ENCODE results near the gene TRAF3IP3. TPM values are rescaled to one million over a fixed set of nuclear protein-coding genes. Genes with fewer than 3 reads are reported as not detected.

TRAF3IP3 gene
- total RNA-seq, 1 experiment from 2014 or later = not detected

DNA sequence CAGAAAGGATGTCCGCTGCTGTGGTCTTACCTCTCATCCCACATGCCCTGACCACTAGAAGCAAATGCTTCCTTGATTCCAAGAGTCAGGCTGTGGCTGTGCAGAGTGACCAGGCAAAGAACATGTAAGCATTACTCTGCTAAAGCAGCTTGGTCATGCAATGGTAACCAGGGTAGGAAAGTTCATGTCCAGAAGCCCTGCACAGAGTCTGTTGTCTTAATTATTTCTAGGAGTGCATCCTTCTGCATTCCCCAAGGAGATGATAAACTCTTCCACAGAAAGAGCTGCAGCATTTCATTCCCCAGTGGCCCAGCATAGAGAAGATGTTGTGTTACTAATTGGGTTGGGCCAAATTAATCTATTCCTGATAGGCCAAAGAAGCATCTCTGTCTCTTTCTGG is 61.8 kb downstream of the TRAF3IP3 start:
- ChIA-PET POLR2A (no interaction called here), CTCF (no interaction called here)
- H3K9me3 Mint-ChIP-seq (ENCODE audit: unreplicated experiment) = no peaks in the 10 kb centered on the region
- no peak for DNase-seq
- H3K9me3 ChIP-seq = no peaks in the 10 kb centered on the region
- H3K4me1 ChIP-seq = 0 out of 2 replicates have a peak, but pooled peaks cover 4% of the 10 kb centered on the region
- intact Hi-C loops (cut with micrococcal nuclease; ENCODE audit: unreplicated experiment) = no loop called here
- no peaks in the 10 kb centered on the region for H3K27me3 ChIP-seq (replicated peaks; ENCODE audit: control insufficient read depth, insufficient read depth, low read length)
- H3K36me3 Mint-ChIP-seq (ENCODE audit: insufficient read depth, unreplicated experiment) = no peaks in the 10 kb centered on the region
- TF ChIP-seq, protein P1, sequence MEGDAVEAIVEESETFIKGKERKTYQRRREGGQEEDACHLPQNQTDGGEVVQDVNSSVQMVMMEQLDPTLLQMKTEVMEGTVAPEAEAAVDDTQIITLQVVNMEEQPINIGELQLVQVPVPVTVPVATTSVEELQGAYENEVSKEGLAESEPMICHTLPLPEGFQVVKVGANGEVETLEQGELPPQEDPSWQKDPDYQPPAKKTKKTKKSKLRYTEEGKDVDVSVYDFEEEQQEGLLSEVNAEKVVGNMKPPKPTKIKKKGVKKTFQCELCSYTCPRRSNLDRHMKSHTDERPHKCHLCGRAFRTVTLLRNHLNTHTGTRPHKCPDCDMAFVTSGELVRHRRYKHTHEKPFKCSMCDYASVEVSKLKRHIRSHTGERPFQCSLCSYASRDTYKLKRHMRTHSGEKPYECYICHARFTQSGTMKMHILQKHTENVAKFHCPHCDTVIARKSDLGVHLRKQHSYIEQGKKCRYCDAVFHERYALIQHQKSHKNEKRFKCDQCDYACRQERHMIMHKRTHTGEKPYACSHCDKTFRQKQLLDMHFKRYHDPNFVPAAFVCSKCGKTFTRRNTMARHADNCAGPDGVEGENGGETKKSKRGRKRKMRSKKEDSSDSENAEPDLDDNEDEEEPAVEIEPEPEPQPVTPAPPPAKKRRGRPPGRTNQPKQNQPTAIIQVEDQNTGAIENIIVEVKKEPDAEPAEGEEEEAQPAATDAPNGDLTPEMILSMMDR (IDR thresholded peaks at IDR 0.05; ENCODE audit: insufficient read depth in 1 of 2, low read depth in 1 of 2, low read length in 1 of 2, severe bottlenecking in 1 of 2, unreplicated experiment in 1 of 2) = no peak
- no peaks in the 10 kb centered on the region for H3K27me3 Mint-ChIP-seq (ENCODE audit: insufficient read depth, unreplicated experiment)
- no TSS peak for BruUV-seq (replicated peaks)
- H3K27ac Mint-ChIP-seq (ENCODE audit: unreplicated experiment) = no peak overlapping the region
- no peak overlapping the region for H3K4me3 ChIP-seq (ENCODE audit: low read depth, low read length)
- H3K4me1 Mint-ChIP-seq (ENCODE audit: low read depth, unreplicated experiment) = peaks cover 10% of the 10 kb centered on the region
- H3K4me3 Mint-ChIP-seq (ENCODE audit: unreplicated experiment) = no peak overlapping the region
- H3K36me3 ChIP-seq (ENCODE audit: control insufficient read depth, insufficient read depth, low read length) = no peaks in the 10 kb centered on the region

DNA sequence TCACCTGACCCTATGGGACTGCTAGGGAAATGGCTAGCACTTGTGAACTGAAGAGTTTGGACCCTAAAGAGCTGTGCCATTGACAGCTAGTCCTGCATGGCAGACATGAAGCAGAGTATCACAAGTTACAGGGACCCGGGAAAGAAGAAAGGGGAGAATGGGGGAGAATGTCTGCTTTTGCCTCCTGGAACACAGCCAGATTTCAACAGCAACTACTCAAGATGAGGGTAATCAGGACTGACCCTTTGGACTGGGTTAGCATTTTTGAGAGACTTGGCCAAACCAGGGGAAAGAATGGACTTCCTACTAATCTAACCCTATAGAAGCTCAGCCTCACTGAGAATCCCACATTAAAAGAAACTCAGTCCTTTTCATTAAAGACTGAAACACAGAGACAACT is 63.2 kb downstream of the TRAF3IP3 start:
- DNase-seq = no peak
- CTCF ChIA-PET = interaction anchor here (1.8 kb wide), 1 partner anchor 13 kb away, joined by 4 read pairs; the partner anchor contains the start of gene IRF6
- H3K4me3 ChIP-seq (ENCODE audit: low read depth, low read length) = no peak overlapping the region
- 0 out of 2 replicates have a peak, but pooled peaks cover 4% of the 10 kb centered on the region for H3K4me1 ChIP-seq
- Mint-ChIP-seq H3K27me3 (ENCODE audit: insufficient read depth, unreplicated experiment) (peaks cover 2% of the 10 kb centered on the region), H3K4me1 (ENCODE audit: low read depth, unreplicated experiment) (peaks cover 15% of the 10 kb centered on the region), H3K9me3 (ENCODE audit: unreplicated experiment) (no peaks in the 10 kb centered on the region), H3K27ac (ENCODE audit: unreplicated experiment) (no peak overlapping the region), H3K4me3 (ENCODE audit: unreplicated experiment) (no peak overlapping the region), H3K36me3 (ENCODE audit: insufficient read depth, unreplicated experiment) (no peaks in the 10 kb centered on the region)
- H3K36me3 ChIP-seq (ENCODE audit: control insufficient read depth, insufficient read depth, low read length) = no peaks in the 10 kb centered on the region
- TF ChIP-seq, protein P1 (IDR thresholded peaks at IDR 0.05; ENCODE audit: insufficient read depth in 1 of 2, low read depth in 1 of 2, low read length in 1 of 2, severe bottlenecking in 1 of 2, unreplicated experiment in 1 of 2) = no peak
- BruUV-seq (replicated peaks) = no TSS peak
- H3K9me3 ChIP-seq = no peaks in the 10 kb centered on the region
- intact Hi-C loops (cut with micrococcal nuclease; ENCODE audit: unreplicated experiment) = no loop called here
- H3K27me3 ChIP-seq (replicated peaks; ENCODE audit: control insufficient read depth, insufficient read depth, low read length) = no peaks in the 10 kb centered on the region
- POLR2A ChIA-PET = no interaction called here

DNA sequence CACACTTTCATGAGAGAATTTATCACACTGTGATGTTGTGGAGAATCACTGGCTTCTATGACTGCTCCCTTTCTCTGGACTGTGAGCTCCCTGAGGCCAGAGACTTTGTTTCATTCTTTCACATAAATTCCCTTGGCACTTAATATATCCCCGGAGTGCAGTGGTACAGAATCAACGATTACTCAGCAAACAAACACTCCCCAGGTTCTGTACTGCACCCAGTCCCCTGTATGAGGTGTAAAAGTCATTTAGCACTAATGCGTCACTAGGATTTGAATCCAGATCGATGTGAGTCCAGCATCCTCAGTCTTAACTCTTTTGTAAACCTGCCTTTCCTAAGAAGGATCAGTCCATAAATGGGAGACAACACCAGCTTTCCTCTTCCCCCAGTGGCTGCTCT is 65.1 kb downstream of the TRAF3IP3 start:
- Mint-ChIP-seq H3K4me3 (ENCODE audit: unreplicated experiment) (no peak overlapping the region), H3K27me3 (ENCODE audit: insufficient read depth, unreplicated experiment) (peaks cover 2% of the 10 kb centered on the region), H3K4me1 (ENCODE audit: low read depth, unreplicated experiment) (peaks cover 24% of the 10 kb centered on the region), H3K27ac (ENCODE audit: unreplicated experiment) (no peak overlapping the region), H3K9me3 (ENCODE audit: unreplicated experiment) (no peaks in the 10 kb centered on the region), H3K36me3 (ENCODE audit: insufficient read depth, unreplicated experiment) (no peaks in the 10 kb centered on the region)
- Histone ChIP-seq H3K36me3 (ENCODE audit: control insufficient read depth, insufficient read depth, low read length) (no peaks in the 10 kb centered on the region), H3K27me3 (replicated peaks; ENCODE audit: control insufficient read depth, insufficient read depth, low read length) (no peaks in the 10 kb centered on the region), H3K4me3 (ENCODE audit: low read depth, low read length) (no peak overlapping the region), H3K9me3 (no peaks in the 10 kb centered on the region), H3K4me1 (peaks cover 11% of the 10 kb centered on the region)
- intact Hi-C loops (cut with micrococcal nuclease; ENCODE audit: unreplicated experiment) = no loop called here
- TF ChIP-seq, protein P1 (IDR thresholded peaks at IDR 0.05; ENCODE audit: insufficient read depth in 1 of 2, low read depth in 1 of 2, low read length in 1 of 2, severe bottlenecking in 1 of 2, unreplicated experiment in 1 of 2) = no peak
- BruUV-seq (replicated peaks) = no TSS peak
- POLR2A ChIA-PET = interaction anchor here (0.5 to 0.6 kb wide), 2 partner anchors 13 to 553 kb away, joined by 4 to 5 read pairs; no protein-coding TSS in a partner anchor
- CTCF ChIA-PET = no interaction called here
- DNase-seq = no peak

Data from Caco-2 (cell line).